ENCODE measurements around the gene INSC. TPM values are rescaled to one million over a fixed set of nuclear protein-coding genes. Genes with fewer than 3 reads are reported as not detected.

The INSC gene
- total and polyA plus RNA-seq, 2 experiments from 2014 or later = 1.1 to 1.2 TPM

DNA sequence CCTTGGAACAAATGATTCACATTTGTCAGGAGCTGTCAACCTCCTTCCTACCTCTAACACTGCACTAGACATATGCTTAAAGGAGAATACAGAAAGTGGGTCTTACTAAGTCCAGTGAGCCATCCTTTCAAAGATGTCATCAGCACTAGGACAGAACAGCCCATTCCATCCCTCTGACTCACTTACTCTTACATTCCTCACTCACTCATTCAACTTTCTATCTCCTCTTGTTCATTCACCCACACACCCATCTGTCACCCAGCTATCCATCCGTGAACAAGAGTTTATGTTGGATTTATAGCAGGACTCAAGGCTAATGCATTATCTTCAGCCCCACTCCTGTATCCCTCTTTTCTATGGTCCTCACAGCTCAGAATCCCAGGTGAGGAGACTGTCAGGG is 9.1 kb downstream of the INSC start:
- 0 to 6% methylated on average over 1 of the region's 1 CpG for WGBS, 2 experiments (ENCODE audit: low coverage in 1 of 2, low lambda C conversion rate in 2 of 2, missing lambda C conversion rate in 2 of 2)
- H3K27me3 ChIP-seq (replicated peaks; ENCODE audit: insufficient read depth) = no peaks in the 10 kb centered on the region
- peaks cover 32% of the 10 kb centered on the region for H3F3A ChIP-seq (ENCODE audit: insufficient read depth)
- no peaks in the 10 kb centered on the region for H3K9me3 ChIP-seq (ENCODE audit: low read depth)
- in situ Hi-C loops (cut with MboI) = no loop called here
- H3K79me2 ChIP-seq (ENCODE audit: insufficient read depth) = no peaks in the 10 kb centered on the region
- no peaks in the 10 kb centered on the region for H3K36me3 ChIP-seq (ENCODE audit: low read depth)
- no peak for TF ChIP-seq EZH2phosphoT487 (IDR thresholded peaks at IDR 0.05; ENCODE audit: insufficient read depth, low read depth)
- TF ChIP-seq EZH2 (IDR thresholded peaks at IDR 0.05; ENCODE audit: insufficient read depth, poor library complexity, severe bottlenecking) = no peak
- H3K4me1 ChIP-seq (ENCODE audit: insufficient read depth) = peaks cover 61% of the 10 kb centered on the region
- no peak overlapping the region for H2AFZ ChIP-seq
- no peaks in the 10 kb centered on the region for H3K9me2 ChIP-seq (ENCODE audit: insufficient read depth)
- H3K4me3 ChIP-seq = peak overlapping the region; percentile 25; the same call in 1 of the 2 replicates
- H4K20me1 ChIP-seq (ENCODE audit: insufficient read depth) = no peaks in the 10 kb centered on the region
- peak; percentile 94 for DNase-seq
- H3K9ac ChIP-seq = no peak overlapping the region
- H3K4me2 ChIP-seq (ENCODE audit: unreplicated experiment) = peak overlapping the region; percentile 69
- peak overlapping the region; percentile 28; the same call in 1 of the 2 replicates for H3K27ac ChIP-seq

DNA sequence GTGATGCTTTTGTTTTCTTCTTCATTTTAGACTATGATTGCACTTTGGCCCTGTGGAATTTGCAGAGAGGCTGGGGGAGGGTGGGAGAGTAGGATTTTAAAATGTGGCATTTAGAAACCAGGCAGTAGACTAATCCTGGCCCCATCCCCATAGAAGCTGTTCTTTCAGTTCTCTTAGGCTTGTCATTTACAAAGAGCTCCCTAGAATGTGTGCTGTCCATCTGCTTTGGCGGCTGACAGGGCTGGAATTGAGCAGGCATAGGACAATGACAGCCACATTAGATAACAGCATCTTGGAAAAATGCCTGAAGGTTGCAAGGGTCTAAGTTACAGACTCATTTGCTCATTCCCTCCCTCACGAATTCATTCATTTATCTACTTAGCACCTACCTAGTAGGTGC is 9.8 kb downstream of the INSC start:
- Histone ChIP-seq H3K9ac (no peak overlapping the region), H3K4me1 (ENCODE audit: insufficient read depth) (peaks cover 63% of the 10 kb centered on the region), H3K79me2 (ENCODE audit: insufficient read depth) (no peaks in the 10 kb centered on the region), H3K4me3 (peak overlapping the region; percentile 25; the same call in 1 of the 2 replicates), H3K4me2 (ENCODE audit: unreplicated experiment) (peak overlapping the region; percentile 69), H3K9me3 (ENCODE audit: low read depth) (no peaks in the 10 kb centered on the region), H4K20me1 (ENCODE audit: insufficient read depth) (no peaks in the 10 kb centered on the region), H3F3A (ENCODE audit: insufficient read depth) (peaks cover 34% of the 10 kb centered on the region), H2AFZ (no peak overlapping the region), H3K27me3 (replicated peaks; ENCODE audit: insufficient read depth) (no peaks in the 10 kb centered on the region), H3K9me2 (ENCODE audit: insufficient read depth) (no peaks in the 10 kb centered on the region), H3K27ac (peak overlapping the region; percentile 28; the same call in 1 of the 2 replicates), H3K36me3 (ENCODE audit: low read depth) (no peaks in the 10 kb centered on the region)
- no peak for TF ChIP-seq EZH2phosphoT487 (IDR thresholded peaks at IDR 0.05; ENCODE audit: insufficient read depth, low read depth)
- no peak for TF ChIP-seq EZH2 (IDR thresholded peaks at IDR 0.05; ENCODE audit: insufficient read depth, poor library complexity, severe bottlenecking)
- WGBS, 2 experiments (ENCODE audit: low coverage in 1 of 2, low lambda C conversion rate in 2 of 2, missing lambda C conversion rate in 2 of 2) = 29 to 51% methylated on average over 2 of the region's 2 CpGs
- DNase-seq = no peak
- in situ Hi-C loops (cut with MboI) = no loop called here

DNA sequence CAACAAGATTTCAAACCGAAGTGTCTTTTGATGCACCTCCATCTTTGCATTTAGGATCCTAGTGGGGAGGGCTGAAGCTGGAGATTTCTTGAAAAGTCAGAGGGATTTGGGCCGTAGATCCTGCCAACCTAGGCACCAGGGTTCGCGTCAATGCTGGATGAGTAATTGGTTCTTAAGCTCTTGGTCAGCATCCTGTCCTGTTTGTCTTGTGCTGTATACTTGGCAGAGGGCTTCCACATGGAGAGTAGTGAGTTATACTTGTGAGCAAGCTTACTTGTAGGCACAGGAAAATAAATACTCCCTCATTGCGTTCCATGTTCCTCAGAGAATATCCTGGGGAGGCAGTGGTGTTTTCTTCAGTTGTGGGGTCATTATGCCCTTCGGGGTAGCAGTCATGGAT is 12.6 kb downstream of the INSC start:
- WGBS, 2 experiments (ENCODE audit: low coverage in 1 of 2, low lambda C conversion rate in 2 of 2, missing lambda C conversion rate in 2 of 2) = 14 to 21% methylated on average over 6 of the region's 6 CpGs
- Histone ChIP-seq H3K4me1 (ENCODE audit: insufficient read depth) (peaks cover 66% of the 10 kb centered on the region), H3K9ac (peak overlapping the region; percentile 22; the same call in 1 of the 2 replicates), H3K36me3 (ENCODE audit: low read depth) (no peaks in the 10 kb centered on the region), H4K20me1 (ENCODE audit: insufficient read depth) (no peaks in the 10 kb centered on the region), H3K4me3 (0 out of 2 replicates have a peak overlapping the region, but pooled peaks have one; percentile 26), H3K9me2 (ENCODE audit: insufficient read depth) (no peaks in the 10 kb centered on the region), H3K79me2 (ENCODE audit: insufficient read depth) (0 out of 2 replicates have a peak, but pooled peaks cover 5% of the 10 kb centered on the region), H3K4me2 (ENCODE audit: unreplicated experiment) (peak overlapping the region; percentile 67), H3K27me3 (replicated peaks; ENCODE audit: insufficient read depth) (no peaks in the 10 kb centered on the region), H3K9me3 (ENCODE audit: low read depth) (no peaks in the 10 kb centered on the region), H3K27ac (peak overlapping the region; percentile 57), H3F3A (ENCODE audit: insufficient read depth) (peaks cover 41% of the 10 kb centered on the region), H2AFZ (peak overlapping the region; percentile 34)
- in situ Hi-C loops (cut with MboI) = no loop called here
- DNase-seq = peak; percentile 91
- TF ChIP-seq EZH2 (IDR thresholded peaks at IDR 0.05; ENCODE audit: insufficient read depth, poor library complexity, severe bottlenecking) = no peak
- no peak for TF ChIP-seq EZH2phosphoT487 (IDR thresholded peaks at IDR 0.05; ENCODE audit: insufficient read depth, low read depth)

DNA sequence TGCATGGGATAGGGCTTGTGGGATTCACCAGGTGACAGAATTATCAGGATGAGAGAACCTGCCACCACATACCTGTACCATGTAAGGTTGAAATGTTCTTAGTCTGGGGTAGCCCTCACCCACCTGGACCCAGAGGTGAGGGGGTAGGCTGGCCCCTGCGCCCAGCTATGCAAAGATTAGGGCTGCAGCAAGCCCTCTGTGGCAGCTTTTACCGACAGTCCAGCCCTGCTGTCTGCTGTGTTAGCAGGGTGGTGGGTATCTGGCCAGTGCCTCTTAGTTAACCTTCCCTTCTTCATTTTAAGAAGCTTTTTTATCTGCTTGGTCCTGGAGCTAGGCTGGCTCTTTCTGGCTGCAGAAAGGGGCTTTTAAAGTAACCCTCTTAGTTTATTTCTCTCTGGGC is 13.9 kb downstream of the INSC start:
- in situ Hi-C loops (cut with MboI) = no loop called here
- H2AFZ ChIP-seq = 0 out of 2 replicates have a peak overlapping the region, but pooled peaks have one; percentile 61

More for the DNA sequence above, 13.9 kb downstream of the INSC start:
- 0 out of 2 replicates have a peak, but pooled peaks cover 5% of the 10 kb centered on the region for H3K79me2 ChIP-seq (ENCODE audit: insufficient read depth)
- no peak overlapping the region for H3K4me2 ChIP-seq (ENCODE audit: unreplicated experiment)
- no peaks in the 10 kb centered on the region for H3K9me2 ChIP-seq (ENCODE audit: insufficient read depth)
- H3K9me3 ChIP-seq (ENCODE audit: low read depth) = no peaks in the 10 kb centered on the region
- DNase-seq = no peak
- no peak overlapping the region for H3K9ac ChIP-seq
- H3K27ac ChIP-seq = no peak overlapping the region
- H3K4me3 ChIP-seq = no peak overlapping the region
- H3K4me1 ChIP-seq (ENCODE audit: insufficient read depth) = peaks cover 53% of the 10 kb centered on the region
- H4K20me1 ChIP-seq (ENCODE audit: insufficient read depth) = no peaks in the 10 kb centered on the region
- no peaks in the 10 kb centered on the region for H3K36me3 ChIP-seq (ENCODE audit: low read depth)
- TF ChIP-seq EZH2 (IDR thresholded peaks at IDR 0.05; ENCODE audit: insufficient read depth, poor library complexity, severe bottlenecking) = no peak
- WGBS, 2 experiments (ENCODE audit: low coverage in 1 of 2, low lambda C conversion rate in 2 of 2, missing lambda C conversion rate in 2 of 2) = 57 to 62% methylated on average over 2 of the region's 2 CpGs
- peaks cover 34% of the 10 kb centered on the region for H3F3A ChIP-seq (ENCODE audit: insufficient read depth)
- H3K27me3 ChIP-seq (replicated peaks; ENCODE audit: insufficient read depth) = no peaks in the 10 kb centered on the region

Measured in GM23248 (cell line).